GM19397 (cell line): ENCODE measurements around the gene C6.

Experiments
- ATAC-seq: cut with Tn5 transposase; IDR thresholded peaks from one replicate; pipeline ENCODE4 v1.9.1; 2021; ENCODE audit warnings: mild to moderate bottlenecking, moderate library complexity; ENCODE audit not compliant: unreplicated experiment

C6 gene

GRCh38 chr5:41127967-41128690 is 85.2 kb downstream of the C6 start:
- no peak for ATAC-seq

GRCh38 chr5:41122459-41122858 is 90.9 kb downstream of the C6 start:
- ATAC-seq = no peak

GRCh38 chr5:41120600-41120999 is 92.7 kb downstream of the C6 start:
- no peak for ATAC-seq

GRCh38 chr5:41118177-41118576 is 95.2 kb downstream of the C6 start:
- no peak for ATAC-seq

GRCh38 chr5:41115281-41115680 is 98.1 kb downstream of the C6 start:
- ATAC-seq = no peak

GRCh38 chr5:41112486-41113455 is 100.6 kb downstream of the C6 start:
- ATAC-seq = no peak

GRCh38 chr5:41109186-41109585 is 104.1 kb downstream of the C6 start:
- ATAC-seq = no peak

GRCh38 chr5:41102341-41102740 is 111.0 kb downstream of the C6 start:
- no peak for ATAC-seq

- ATAC-seq = no peak
These were observed 115.7 kb downstream of the C6 start for GRCh38 chr5:41097642-41098041.

- no peak for ATAC-seq
These were observed 117.8 kb downstream of the C6 start for GRCh38 chr5:41095324-41096101.

- no peak for ATAC-seq
These were observed 118.5 kb downstream of the C6 start for GRCh38 chr5:41094871-41095270.

- ATAC-seq = no peak
These were observed 119.5 kb downstream of the C6 start for GRCh38 chr5:41093803-41094202.
